ENCODE measurements around the gene E2F1. TPM values are rescaled to one million over a fixed set of nuclear protein-coding genes. Genes with fewer than 3 reads are reported as not detected.
"Not testable (repeated sequence)": the region's sequence is repeated elsewhere in the genome, so short reads cannot be mapped to it uniquely, and the experiment has no call there.

E2F1 gene
- polyA plus RNA-seq, 1 donor: 9.6 TPM

DNA sequence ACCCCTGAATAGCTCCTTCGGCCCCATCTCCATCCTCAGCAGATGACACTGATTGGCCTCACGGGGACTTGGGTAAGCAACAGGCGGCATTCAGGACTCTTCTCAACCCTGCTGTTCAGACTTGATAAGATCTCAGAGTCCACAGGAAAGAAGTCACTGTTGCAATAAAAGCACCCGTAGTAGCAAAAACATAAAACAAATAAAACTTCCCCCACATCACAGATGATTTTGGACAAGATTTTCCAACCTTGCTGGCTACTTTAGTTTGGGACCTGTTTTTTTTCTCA is 41.2 kb downstream of the E2F1 start:
- DNase-seq (ENCODE audit: low read depth): no peak

DNA sequence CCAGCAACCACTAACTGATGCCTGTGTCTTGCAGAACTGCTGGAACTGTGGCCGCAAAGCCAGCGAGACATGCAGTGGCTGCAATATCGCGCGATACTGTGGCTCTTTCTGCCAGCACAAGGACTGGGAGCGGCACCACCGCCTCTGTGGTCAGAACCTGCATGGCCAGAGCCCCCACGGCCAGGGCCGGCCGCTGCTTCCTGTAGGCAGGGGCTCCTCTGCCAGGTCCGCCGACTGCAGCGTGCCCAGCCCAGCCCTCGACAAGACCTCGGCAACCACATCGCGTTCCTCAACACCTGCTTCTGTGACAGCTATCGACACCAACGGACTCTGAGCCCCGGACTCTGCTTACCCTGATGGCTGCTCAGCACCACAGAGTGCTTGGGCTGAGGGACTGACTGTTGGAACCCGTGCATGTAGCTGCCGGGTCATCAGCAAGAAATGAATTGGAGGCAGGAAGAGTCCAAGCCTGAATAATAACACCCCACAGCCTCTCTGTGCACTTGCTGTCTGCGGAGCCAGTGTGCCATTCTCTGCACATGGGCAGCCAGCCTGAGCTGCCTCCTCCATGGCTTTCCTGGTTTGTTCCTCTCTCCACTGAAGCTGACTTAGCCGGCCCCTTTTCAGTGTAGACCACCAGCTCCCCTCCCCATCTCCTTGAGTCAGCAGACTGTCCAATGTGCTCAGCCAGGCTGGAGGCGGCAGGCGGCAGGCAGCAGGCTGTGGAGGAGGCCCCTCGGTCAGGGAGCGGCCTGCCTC is 41.7 kb downstream of the E2F1 start:
- no peak for DNase-seq (ENCODE audit: low read depth)

DNA sequence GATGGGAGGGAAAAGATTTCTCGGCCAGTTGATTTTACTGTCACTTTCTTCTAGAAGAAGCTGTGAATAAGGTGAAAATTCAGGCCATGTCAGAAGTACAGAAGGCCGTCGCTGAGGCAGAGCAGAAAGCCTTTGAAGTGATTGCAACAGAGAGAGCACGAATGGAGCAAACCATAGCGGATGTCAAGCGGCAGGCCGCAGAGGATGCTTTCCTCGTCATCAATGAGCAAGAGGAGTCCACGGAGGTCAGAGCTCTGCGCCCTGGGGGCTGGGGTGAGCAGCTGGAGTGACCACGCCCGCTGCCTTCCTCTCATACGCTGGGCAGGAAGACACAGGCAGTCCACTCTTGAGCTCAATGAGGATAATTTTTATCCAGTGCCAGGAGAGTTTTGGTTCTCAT is 45.9 kb downstream of the E2F1 start:
- no peak for DNase-seq (ENCODE audit: low read depth)

DNA sequence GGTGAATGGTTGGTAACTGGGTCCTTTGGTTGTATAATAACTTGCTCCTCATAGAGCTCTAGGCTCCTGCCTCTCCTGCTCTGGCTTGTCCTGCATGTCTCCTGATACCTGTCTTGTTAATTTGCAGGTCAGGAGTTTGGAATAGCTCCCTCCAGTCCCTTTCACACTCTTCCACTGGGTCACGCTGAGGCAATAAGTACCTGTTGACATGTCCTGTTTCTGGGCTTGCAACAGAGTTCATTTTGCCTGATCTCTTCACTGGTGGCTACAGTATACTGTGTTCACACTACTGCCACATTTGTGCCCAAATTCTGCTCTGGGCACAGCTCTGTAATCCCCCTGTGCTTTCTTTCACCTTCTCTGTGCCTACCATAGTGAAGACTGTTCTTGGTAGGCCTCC is 49.4 kb downstream of the E2F1 start:
- DNase-seq (ENCODE audit: low read depth): no peak

DNA sequence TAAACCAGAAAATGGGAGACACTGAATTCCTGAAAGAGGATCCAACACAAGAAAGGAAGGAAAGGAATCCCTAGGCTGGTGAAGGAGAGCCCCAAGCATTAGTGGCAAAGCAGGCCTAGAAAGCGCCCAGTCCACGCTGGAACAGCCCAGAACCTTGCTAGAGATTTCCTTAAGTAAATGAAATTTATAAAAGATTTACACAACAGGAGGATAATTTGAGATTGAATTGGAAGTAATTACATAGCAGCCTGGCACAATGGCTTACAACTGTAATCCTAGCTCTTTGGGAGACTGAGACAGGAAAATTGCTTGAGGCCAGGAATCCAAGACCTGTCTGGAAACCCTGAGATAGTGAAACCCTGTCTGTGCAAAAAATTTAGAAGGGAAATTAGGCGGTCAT is 50.8 kb downstream of the E2F1 start:
- DNase-seq (ENCODE audit: low read depth): no peak

DNA sequence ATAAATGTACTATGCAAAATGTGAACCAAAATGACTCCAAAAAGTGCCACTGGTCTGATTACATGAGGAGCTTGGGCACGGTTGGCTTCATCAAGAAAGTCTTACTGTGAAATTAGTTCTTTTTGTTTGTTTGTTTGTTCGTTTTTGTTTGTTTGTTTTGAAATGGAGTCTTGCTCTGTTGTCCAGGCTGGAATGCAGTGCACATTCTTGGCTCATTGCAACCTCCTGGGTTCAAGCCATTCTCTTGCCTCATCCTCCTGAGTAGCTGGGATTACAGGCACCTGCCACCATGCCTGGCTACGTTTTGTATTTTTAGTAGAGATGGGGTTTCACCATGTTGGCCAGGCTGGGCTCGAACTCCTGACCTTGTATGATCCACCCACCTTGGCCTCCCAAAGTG is 54.3 kb downstream of the E2F1 start:
- DNase-seq (ENCODE audit: low read depth): not testable (repeated sequence)

DNA sequence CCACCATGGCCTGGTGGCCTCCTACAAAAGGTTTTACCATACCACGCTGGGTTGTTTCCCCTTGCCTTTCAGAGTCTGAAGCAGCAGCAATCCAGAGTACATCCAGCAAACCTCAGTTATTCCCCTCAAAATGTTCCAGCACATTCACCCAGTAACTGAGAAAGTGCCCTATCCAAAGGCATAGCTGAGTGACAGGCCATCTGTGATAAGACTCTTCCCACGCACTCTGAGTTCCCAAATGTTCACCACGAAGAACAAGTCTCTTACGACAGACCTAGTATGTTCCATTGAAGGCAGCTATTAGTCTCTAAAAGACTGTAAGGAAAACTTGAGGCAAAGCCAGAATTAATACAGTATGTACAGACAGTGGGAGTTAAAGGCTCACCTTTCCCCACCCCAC is 55.7 kb downstream of the E2F1 start:
- DNase-seq (ENCODE audit: low read depth): no peak

DNA sequence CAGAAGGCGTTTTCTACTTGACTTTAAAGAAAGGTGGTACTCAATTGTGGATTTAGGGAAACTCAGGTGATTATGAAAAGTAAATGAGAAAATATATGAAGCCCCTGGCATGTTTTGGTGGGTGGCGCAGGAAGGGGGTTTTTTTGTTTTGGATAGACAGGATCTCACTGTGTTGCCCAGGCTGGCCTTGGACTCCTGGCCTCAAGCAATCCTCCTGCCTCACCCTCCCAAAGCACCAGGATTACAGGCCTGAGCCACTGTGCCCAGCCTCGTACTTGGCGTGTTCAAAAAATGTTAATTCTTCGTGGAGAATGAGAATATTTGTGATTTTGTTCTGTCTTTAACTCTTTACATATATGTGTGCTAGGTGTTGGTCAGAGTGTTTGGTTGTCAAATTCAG is 56.2 kb downstream of the E2F1 start:
- no peak for DNase-seq (ENCODE audit: low read depth)

DNA sequence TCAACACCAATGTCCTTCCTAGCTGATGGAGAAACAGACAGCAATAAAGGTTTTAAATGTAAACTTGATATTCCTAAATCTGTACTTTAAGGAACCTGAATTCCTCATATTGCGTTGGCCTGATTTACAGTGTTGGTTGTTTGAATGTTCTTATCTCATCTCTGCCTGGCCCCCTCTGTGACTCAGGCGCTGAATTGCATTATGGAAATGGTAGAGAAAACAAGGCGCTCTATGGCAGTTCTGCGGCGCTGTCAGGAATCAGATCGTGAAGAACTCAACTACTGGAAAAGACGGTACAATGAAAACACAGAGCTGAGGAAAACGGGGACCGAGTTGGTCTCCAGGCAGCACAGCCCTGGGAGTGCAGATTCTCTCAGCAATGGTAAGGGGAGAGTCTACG is 56.7 kb downstream of the E2F1 start:
- DNase-seq (ENCODE audit: low read depth): no peak

DNA sequence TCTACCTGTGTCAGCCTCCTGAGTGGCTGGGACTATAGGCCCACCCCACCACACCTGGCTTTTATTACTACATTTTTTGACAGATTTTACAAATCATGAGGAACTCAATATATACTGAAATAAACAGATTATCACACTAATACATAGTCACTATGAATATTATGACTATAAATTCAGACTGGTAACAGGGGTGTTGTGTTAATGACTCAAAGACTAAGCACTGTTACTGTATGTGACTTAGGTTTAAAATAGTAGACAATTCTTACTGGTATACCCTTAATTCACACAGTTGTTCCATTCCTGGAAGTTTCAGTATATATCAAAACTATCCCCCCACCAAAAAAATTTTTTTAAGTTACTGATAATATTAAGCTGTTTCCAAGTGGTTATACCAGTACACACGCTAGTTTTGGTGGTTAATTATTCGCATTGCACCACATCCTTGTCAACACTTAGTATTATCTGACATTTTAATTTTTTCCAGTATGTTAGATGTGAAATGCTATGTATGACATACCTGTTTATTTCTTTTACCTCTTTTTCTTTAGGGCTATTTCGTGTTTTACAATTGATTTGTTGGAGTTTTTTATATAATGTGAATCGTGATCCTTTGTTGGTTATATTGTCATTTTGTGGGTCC is 58.5 kb downstream of the E2F1 start:
- no peak for DNase-seq (ENCODE audit: low read depth)

DNA sequence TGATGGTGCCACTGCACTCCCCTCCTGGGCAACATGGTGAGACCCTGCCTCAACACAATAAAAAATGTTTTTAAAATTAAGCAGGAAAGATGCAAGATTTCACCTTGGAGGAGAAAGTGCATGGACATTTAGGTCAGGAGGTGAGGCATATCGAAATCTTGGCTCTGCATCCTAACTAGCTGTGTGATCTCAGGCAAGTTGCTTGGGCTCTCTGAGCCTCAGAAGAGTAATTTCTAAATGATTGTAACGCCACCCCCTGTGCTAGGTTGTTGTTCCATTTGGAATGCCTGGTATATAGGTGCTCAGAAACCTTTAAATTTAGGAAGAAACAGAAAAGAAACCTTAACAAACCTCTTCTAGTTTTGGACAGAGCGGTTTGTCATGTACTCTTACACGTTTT is 60.0 kb downstream of the E2F1 start:
- no peak for DNase-seq (ENCODE audit: low read depth)

Other genes starting within 250 kb of the E2F1 start
- gene SNTA1, start 242.6 kb downstream of the E2F1 start, polyA plus RNA-seq (ENCODE audit: insufficient read length): 37.6 TPM
- gene CBFA2T2, start 196.3 kb downstream of the E2F1 start, polyA plus RNA-seq (ENCODE audit: insufficient read length): 17.5 TPM
- gene C20orf144, start 24.1 kb downstream of the E2F1 start, polyA plus RNA-seq (ENCODE audit: insufficient read length): 0.19 TPM
- gene ACTL10, start 19.4 kb downstream of the E2F1 start, polyA plus RNA-seq (ENCODE audit: insufficient read length): 0.33 TPM
- gene NECAB3, start 12.0 kb downstream of the E2F1 start, polyA plus RNA-seq (ENCODE audit: insufficient read length): 29.9 TPM
- gene PXMP4, start 33.9 kb upstream of the E2F1 start, polyA plus RNA-seq (ENCODE audit: insufficient read length): 9.1 TPM
- gene ZNF341, start 45.6 kb upstream of the E2F1 start, polyA plus RNA-seq (ENCODE audit: insufficient read length): 2.8 TPM
- gene CHMP4B, start 125.0 kb upstream of the E2F1 start, polyA plus RNA-seq (ENCODE audit: insufficient read length): 66.9 TPM

Data from forelimb muscle (tissue), 1 donor.